H1 (cell line): ENCODE results near the gene PPFIA4. TPM values are rescaled to one million over a fixed set of nuclear protein-coding genes. Genes with fewer than 3 reads are reported as not detected.

Source experiments
- CTCF ChIA-PET: fragments of 300-600 bp; sonication (Branson Sonifier 250); formaldehyde crosslinking; loops from one replicate; lab custom pipeline; 2021; ENCODE audit not compliant: partially characterized antibody; lab: Charles Lee
- POLR2A ChIA-PET: fragments of 300-600 bp; sonication (Branson Sonifier 250); formaldehyde crosslinking; loops from one replicate; lab custom pipeline; 2021; ENCODE audit warnings: inconsistent platforms; ENCODE audit not compliant: partially characterized antibody; lab: Charles Lee
- DNase-seq, 2 experiments: peaks; one replicate each; pipeline versions ENCODE4 v3.0.0 to v3.0.0-alpha.2; 2010 to 2022; ENCODE audit warnings: low spot score in 2 of 2, low read depth in 1 of 2, mixed read lengths in 1 of 2
- FAIRE-seq: peaks from 2 replicates; lab custom pipeline; 2011; peaks lifted over from hg19 to GRCh38; lab: Jason Lieb, UNC
- H2AFZ ChIP-seq: 2 replicates; pipeline ENCODE4 v1.8.1; 2012; ENCODE audit warnings: low read length, inconsistent platforms
- H2AK5ac ChIP-seq: 2 replicates; pipeline ENCODE4 v1.6.1; 2013; ENCODE audit warnings: low read depth, low read length
- H2BK120ac ChIP-seq: replicated peaks from 2 replicates; pipeline ENCODE3; 2013; ENCODE audit warnings: low read depth, low read length, inconsistent platforms
- H2BK12ac ChIP-seq: 2 replicates; pipeline ENCODE4 v1.6.1; 2013; ENCODE audit warnings: low read depth, low read length
- H2BK15ac ChIP-seq: 2 replicates; pipeline ENCODE4 v1.6.1; 2013; ENCODE audit warnings: low read length
- H2BK20ac ChIP-seq: 2 replicates; pipeline ENCODE4 v1.6.1; 2013; ENCODE audit warnings: low read length
- H2BK5ac ChIP-seq: 2 replicates; pipeline ENCODE4 v1.6.1; 2013; ENCODE audit warnings: low read depth, low read length
- H3K14ac ChIP-seq: 2 replicates; pipeline ENCODE4 v1.6.1; 2013; ENCODE audit warnings: inconsistent platforms; ENCODE audit not compliant: insufficient read length
- H3K18ac ChIP-seq: 2 replicates; pipeline ENCODE4 v1.6.1; 2013; ENCODE audit warnings: low read length; ENCODE audit errors: extremely low read depth
- H3K23ac ChIP-seq: 2 replicates; pipeline ENCODE4 v1.6.1; 2013; ENCODE audit warnings: inconsistent platforms; ENCODE audit not compliant: insufficient read length
- H3K23me2 ChIP-seq: 2 replicates; pipeline ENCODE4 v1.6.1; 2013; ENCODE audit warnings: low read depth, low read length
- H3K27ac ChIP-seq: 2 replicates; pipeline ENCODE4 v1.6.1; 2011; ENCODE audit warnings: low read depth, low read length, inconsistent platforms
- H3K27me3 ChIP-seq, 4 experiments: replicated peaks in 1 of 4; 1 replicate in 1 of 4; 2 replicates in 3 of 4; pipeline versions ENCODE4 v1.6.1 to v1.8.1; 2011 to 2013; ENCODE audit warnings: low read length in 3 of 4, mild to moderate bottlenecking in 3 of 4, inconsistent platforms in 2 of 4, mixed read lengths in 2 of 4, moderate library complexity in 1 of 4; ENCODE audit not compliant: control insufficient read depth in 3 of 4, insufficient read depth in 3 of 4; ENCODE audit errors: extremely low read depth in 1 of 4
- H3K36me3 ChIP-seq, 4 experiments: 2 replicates each; pipeline versions ENCODE4 v1.6.1 to v1.8.1; 2011 to 2013; ENCODE audit warnings: mild to moderate bottlenecking in 4 of 4, low read length in 3 of 4, moderate library complexity in 2 of 4, control low read depth in 1 of 4, inconsistent platforms in 1 of 4; ENCODE audit not compliant: insufficient read depth in 4 of 4, control insufficient read depth in 2 of 4
- H3K4ac ChIP-seq: replicated peaks from 2 replicates; pipeline ENCODE3; 2013; ENCODE audit warnings: low read length, low read depth, mixed read lengths, inconsistent platforms; ENCODE audit not compliant: insufficient read length
- H3K4me1 ChIP-seq, 4 experiments: replicated peaks in 1 of 4; 1 replicate in 1 of 4; 2 replicates in 3 of 4; pipeline versions ENCODE4 v1.6.1 to v1.8.1; 2011 to 2013; ENCODE audit warnings: low read length in 3 of 4, inconsistent platforms in 2 of 4, mixed read lengths in 1 of 4; ENCODE audit not compliant: insufficient read depth in 4 of 4, control insufficient read depth in 3 of 4
- H3K4me2 ChIP-seq, 2 experiments: 2 replicates each; pipeline versions ENCODE4 v1.6.1 to v1.8.1; 2011 to 2013; ENCODE audit warnings: low read depth in 2 of 2, low read length in 2 of 2, control low read depth in 1 of 2, inconsistent platforms in 1 of 2, mild to moderate bottlenecking in 1 of 2; ENCODE audit not compliant: insufficient read depth in 1 of 2
- H3K4me3 ChIP-seq, 4 experiments: fragments of 200-600, 300-600 bp in 1 of 4; sonication (generic), shearing (Covaris generic), sonication (Bioruptor Twin) in 1 of 4; 2 replicates each; pipeline versions ENCODE4 v1.5.1 to v1.8.1; 2011 to 2016; ENCODE audit warnings: low read length in 4 of 4, low read depth in 3 of 4, control low read depth in 2 of 4, inconsistent platforms in 2 of 4, mild to moderate bottlenecking in 2 of 4, mixed read lengths in 1 of 4, moderate library complexity in 1 of 4; ENCODE audit not compliant: insufficient read depth in 2 of 4; ENCODE audit errors: extremely low read depth in 1 of 4
- H3K56ac ChIP-seq: replicated peaks from 2 replicates; pipeline ENCODE3; 2013; ENCODE audit warnings: low read depth, mild to moderate bottlenecking, mixed read lengths, low read length, inconsistent platforms; ENCODE audit not compliant: insufficient read length
- H3K79me1 ChIP-seq: 2 replicates; pipeline ENCODE4 v1.6.1; 2013; ENCODE audit warnings: low read depth, low read length, control low read depth
- H3K79me2 ChIP-seq, 2 experiments: 2 replicates each; pipeline versions ENCODE4 v1.6.1 to v1.8.1; 2012 to 2013; ENCODE audit warnings: low read length in 2 of 2, mild to moderate bottlenecking in 2 of 2, inconsistent platforms in 1 of 2; ENCODE audit not compliant: insufficient read depth in 2 of 2, control insufficient read depth in 1 of 2
- H3K9ac ChIP-seq, 4 experiments: replicated peaks in 1 of 4; 1 replicate in 1 of 4; 2 replicates in 3 of 4; pipeline versions ENCODE4 v1.6.1 to v1.8.1; 2011 to 2013; ENCODE audit warnings: low read depth in 3 of 4, low read length in 3 of 4, control low read depth in 2 of 4, mild to moderate bottlenecking in 2 of 4, moderate library complexity in 2 of 4, inconsistent platforms in 1 of 4; ENCODE audit errors: extremely low read depth in 1 of 4
- H3K9me3 ChIP-seq, 2 experiments: 2 replicates each; pipeline versions ENCODE4 v1.6.1 to v1.8.1; 2012 to 2013; ENCODE audit warnings: mild to moderate bottlenecking in 2 of 2, moderate library complexity in 2 of 2, control low read depth in 1 of 2, inconsistent platforms in 1 of 2, low read depth in 1 of 2, low read length in 1 of 2, mixed read lengths in 1 of 2; ENCODE audit not compliant: insufficient read depth in 2 of 2
- H4K20me1 ChIP-seq, 2 experiments: replicated peaks in 1 of 2; 2 replicates each; pipeline versions ENCODE3 to v1.8.1; 2011 to 2013; ENCODE audit warnings: inconsistent platforms in 2 of 2, low read length in 2 of 2, mild to moderate bottlenecking in 1 of 2; ENCODE audit not compliant: insufficient read depth in 2 of 2, control insufficient read depth in 1 of 2
- H4K5ac ChIP-seq: 2 replicates; pipeline ENCODE4 v1.6.1; 2013; ENCODE audit warnings: low read length, low read depth, mixed read lengths, inconsistent platforms; ENCODE audit not compliant: insufficient read length
- H4K8ac ChIP-seq: 2 replicates; pipeline ENCODE4 v1.8.0; 2013; ENCODE audit warnings: mild to moderate bottlenecking, moderate library complexity, low read length, inconsistent platforms; ENCODE audit not compliant: insufficient read depth; ENCODE audit errors: extremely low read depth
- H4K91ac ChIP-seq: replicated peaks from 2 replicates; pipeline ENCODE3; 2013; ENCODE audit warnings: low read length, mixed read lengths, inconsistent platforms; ENCODE audit not compliant: insufficient read length
- CBX5 ChIP-seq: fragments of 300-800, 300-1000 bp; sonication (generic); IDR thresholded peaks from 2 replicates; pipeline ENCODE4 v1.7.1; 2016; ENCODE audit warnings: antibody characterized with exemption, low read length, low read depth
- CTCF ChIP-seq, 3 experiments: IDR thresholded peaks; 1 replicate in 2 of 3; 2 replicates in 1 of 3; pipeline versions ENCODE4 v1.5.1 to v1.6.1; 2011; ENCODE audit warnings: low read length in 3 of 3, mild to moderate bottlenecking in 3 of 3, inconsistent platforms in 2 of 3, low read depth in 1 of 3, moderate library complexity in 1 of 3; ENCODE audit not compliant: insufficient read depth in 1 of 3; ENCODE audit errors: control extremely low read depth in 1 of 3
- RAD21 ChIP-seq, 2 experiments: IDR thresholded peaks in 1 of 2; conservative IDR thresholded peaks in 1 of 2; 2 replicates each; pipeline ENCODE4 v1.6.1; 2011; ENCODE audit warnings: low read depth in 2 of 2, low read length in 2 of 2, improper control_type of control experiment in 1 of 2, inconsistent platforms in 1 of 2, mild to moderate bottlenecking in 1 of 2, moderate library complexity in 1 of 2
- WGBS, 2 experiments: shearing (Covaris generic) in 1 of 2; methylation state at CpG; one replicate each; pipeline versions ENCODE4 v1.1.6 to v1.1.7; 2013 to 2015; ENCODE audit warnings: low lambda C conversion rate in 2 of 2, mixed read lengths in 2 of 2, inconsistent platforms in 1 of 2, low coverage in 1 of 2, missing lambda C conversion rate in 1 of 2; ENCODE audit not compliant: insufficient replicate concordance in 2 of 2, insufficient coverage in 1 of 2, insufficient read length in 1 of 2; ENCODE audit errors: extremely low coverage in 1 of 2, missing lambda C conversion rate in 1 of 2; 5-methylcytosine and 5-hydroxymethylcytosine counted together
- polyA plus RNA-seq, 7 experiments: library from polyadenylated mRNA; depleted of rRNA in 3 of 7; stranded (reverse) in 5 of 7; unstranded in 2 of 7; fragments of >200 nt in 5 of 7; fragments of 200-250 nt in 2 of 7; gene quantifications; 1 replicate in 5 of 7; 2 replicates in 1 of 7; 4 replicates in 1 of 7; pipeline versions ENCODE4 v1.2.1 to v1.2.3, GENCODE V29; 2011 to 2013; ENCODE audit warnings: missing spikeins in 2 of 7, mixed read lengths in 2 of 7
- total RNA-seq: library from RNA; stranded (reverse); fragmentation: NEBNext Ultra II Directional; extraction: Animal tissue kit (Norgen Biotek cat#: 25700); gene quantifications from 2 replicates; pipeline ENCODE4 v1.2.1, GENCODE V29; 2021

Gene PPFIA4
- total and polyA plus RNA-seq, 2 of the 8 experiments (the other 6 are each of a cell fraction or from before 2014, with no cell fraction given), result 9.0 to 9.9 TPM

- DNase-seq (peak; percentile 47 to 92), FAIRE-seq (peak; percentile 28)
- POLR2A ChIA-PET, result interaction anchor here (0.8 to 1.0 kb wide), 2 partner anchors 9 to 36 kb away, joined by 3 to 6 read pairs; no protein-coding TSS in a partner anchor
- Histone ChIP-seq H2BK20ac (no peak overlapping the region), H2BK5ac (0 out of 2 replicates have a peak overlapping the region, but pooled peaks have one; percentile 13), H4K5ac (no peak overlapping the region), H3K23me2 (no peaks in the 10 kb centered on the region), H3K18ac (no peak overlapping the region), H3K27me3 (0 out of 7 replicates have a peak, but pooled peaks cover 0 to 2% (median 0%) of the 10 kb centered on the region in 4 experiments), H3K79me2 (no peaks in the 10 kb centered on the region), H3K23ac (no peak overlapping the region), H3K79me1 (no peaks in the 10 kb centered on the region), H3K4me2 (no peak overlapping the region), H3K27ac (no peak overlapping the region), H3K4ac (no peak overlapping the region), H2AFZ (no peak overlapping the region), H2BK15ac (no peak overlapping the region), H3K14ac (no peak overlapping the region), H3K9me3 (no peaks in the 10 kb centered on the region), H2AK5ac (no peak overlapping the region), H3K56ac (no peak overlapping the region), H4K20me1 (no peaks in the 10 kb centered on the region), H4K91ac (no peak overlapping the region), H3K4me3 (no peak overlapping the region), H3K9ac (no peak overlapping the region), H2BK12ac (0 out of 2 replicates have a peak overlapping the region, but pooled peaks have one; percentile 10), H3K4me1 (peaks cover 9 to 14% (median 11%) of the 10 kb centered on the region in 4 experiments), H2BK120ac (no peak overlapping the region), H4K8ac (no peak overlapping the region; the same call in 1 of the 2 replicates), H3K36me3 (no peaks in the 10 kb centered on the region)
- TF ChIP-seq CTCF (IDR thresholded peaks at IDR 0.05; ENCODE audit: control extremely low read depth in 1 of 3, insufficient read depth in 1 of 3, low read depth in 1 of 3, low read length in 3 of 3) (peak; percentile 90 to 96 (median 96)), RAD21 (IDR thresholded peaks at IDR 0.05 in 1 of 2, conservative IDR thresholded peaks at IDR 0.05 in 1 of 2; ENCODE audit: low read depth in 2 of 2, low read length in 2 of 2) (peak; percentile 68 to 77), CBX5 (no peak)
- CTCF ChIA-PET, result interaction anchor here (0.8 to 16.4 kb wide), 35 partner anchors 8 to 251 kb away, joined by 3 to 275 read pairs (median 6); partner anchors contain the start of genes ADORA1, CHI3L1, CHIT1 and MYBPH
- 71% methylated on average over 8 of the region's 14 CpGs; no CpG with 5 or more reads in 1 of the 2 experiments for WGBS, 2 experiments
These were observed 58.6 kb downstream of the PPFIA4 start for GRCh38 chr1:203084588-203085527.
